Prostate gland (tissue), 2 donors: ENCODE data around the gene OR8G5.

Experiments used
- CTCF ChIP-seq, 4 experiments: fragments of 200-600 bp in 2 of 4; fragments of 450-650 bp in 2 of 4; sonication (generic) in 2 of 4; IDR thresholded peaks; 1 replicate in 3 of 4; 2 replicates in 1 of 4; pipeline ENCODE4 v1.5.1; 2016 to 2019; ENCODE audit warnings: antibody characterized with exemption in 4 of 4, mild to moderate bottlenecking in 2 of 4, moderate library complexity in 2 of 4
- POLR2A ChIP-seq: fragments of 450-650 bp; IDR thresholded peaks from one replicate; pipeline ENCODE4 v1.6.1; 2016; ENCODE audit warnings: antibody characterized with exemption, mild to moderate bottlenecking
- POLR2AphosphoS5 ChIP-seq: sonication (generic); formaldehyde crosslinking; IDR thresholded peaks from one replicate; pipeline ENCODE4 v1.6.1; 2017; ENCODE audit warnings: antibody characterized with exemption

- no peak for TF ChIP-seq CTCF (IDR thresholded peaks at IDR 0.05)
- no peak for TF ChIP-seq POLR2A
- no peak for TF ChIP-seq POLR2AphosphoS5
Measured at GRCh38 chr11:124297921-124298320, 41.7 kb downstream of the OR8G5 start.
